Parathyroid adenoma (tissue), 2 donors: ENCODE data around the gene TMEM273.

ENCODE experiments used
- H2AFZ ChIP-seq: fragments of 300-600 bp; sonication (generic); one replicate; pipeline ENCODE4 v1.7.0; 2017; ENCODE audit warnings: antibody characterized with exemption, mild to moderate bottlenecking
- H3K27ac ChIP-seq: fragments of 300-600 bp; sonication (generic); one replicate; pipeline ENCODE4 v1.7.0; 2017
- H3K27me3 ChIP-seq: fragments of 300-600 bp; sonication (generic); one replicate; pipeline ENCODE4 v1.7.0; 2017; ENCODE audit warnings: low read length; ENCODE audit not compliant: control insufficient read depth, insufficient read depth
- H3K36me3 ChIP-seq: fragments of 300-600 bp; sonication (generic); one replicate; pipeline ENCODE4 v1.7.0; 2017; ENCODE audit warnings: low read length; ENCODE audit not compliant: control insufficient read depth, insufficient read depth
- H3K4me1 ChIP-seq: fragments of 300-600 bp; sonication (generic); one replicate; pipeline ENCODE4 v1.7.0; 2017; ENCODE audit warnings: control low read depth
- H3K4me2 ChIP-seq: fragments of 300-600 bp; sonication (generic); one replicate; pipeline ENCODE4 v1.7.0; 2017; ENCODE audit warnings: low read length
- H3K4me3 ChIP-seq: fragments of 300-600 bp; sonication (generic); one replicate; pipeline ENCODE4 v1.7.0; 2017; ENCODE audit warnings: low read depth, low read length
- H3K79me2 ChIP-seq: fragments of 300-600 bp; sonication (generic); one replicate; pipeline ENCODE4 v1.7.0; 2017; ENCODE audit warnings: control low read depth
- H3K9ac ChIP-seq: fragments of 300-600 bp; sonication (generic); one replicate; pipeline ENCODE4 v1.7.0; 2017; ENCODE audit warnings: mild to moderate bottlenecking
- H3K9me3 ChIP-seq: fragments of 300-600 bp; sonication (generic); one replicate; pipeline ENCODE4 v1.7.0; 2017; ENCODE audit warnings: low read length; ENCODE audit not compliant: control insufficient read depth
- CTCF ChIP-seq: fragments of 300-600 bp; sonication (generic); IDR thresholded peaks from one replicate; pipeline ENCODE4 v1.7.0; 2017; ENCODE audit warnings: antibody characterized with exemption, mild to moderate bottlenecking
- donor health status: primary hyperparathyroidism.

Gene TMEM273

GRCh38 chr10:49179699-49180443, 8.3 kb downstream of the TMEM273 start:
- TF ChIP-seq CTCF: no peak
- Histone ChIP-seq H3K4me3 (no peak overlapping the region), H3K9ac (no peak overlapping the region), H3K79me2 (peaks cover 40% of the 10 kb centered on the region), H3K27ac (no peak overlapping the region), H3K27me3 (no peaks in the 10 kb centered on the region), H3K36me3 (no peaks in the 10 kb centered on the region), H3K4me2 (no peak overlapping the region), H3K9me3 (no peaks in the 10 kb centered on the region), H3K4me1 (peaks cover 25% of the 10 kb centered on the region), H2AFZ (no peak overlapping the region)

- Histone ChIP-seq H3K79me2 (peaks cover 46% of the 10 kb centered on the region), H3K36me3 (no peaks in the 10 kb centered on the region), H3K27ac (no peak overlapping the region), H3K9ac (no peak overlapping the region), H3K27me3 (no peaks in the 10 kb centered on the region), H3K4me1 (peaks cover 14% of the 10 kb centered on the region), H3K4me2 (no peak overlapping the region), H2AFZ (no peak overlapping the region), H3K4me3 (no peak overlapping the region), H3K9me3 (no peaks in the 10 kb centered on the region)
- TF ChIP-seq CTCF: no peak
Observed at GRCh38 chr10:49178489-49179471, 9.4 kb downstream of the TMEM273 start.

GRCh38 chr10:49177391-49178355, 10.5 kb downstream of the TMEM273 start:
- Histone ChIP-seq H3K79me2 (peaks cover 50% of the 10 kb centered on the region), H3K4me2 (no peak overlapping the region), H3K36me3 (no peaks in the 10 kb centered on the region), H3K4me3 (no peak overlapping the region), H3K9me3 (no peaks in the 10 kb centered on the region), H2AFZ (no peak overlapping the region), H3K27ac (peak overlapping the region; percentile 33), H3K4me1 (peaks cover 14% of the 10 kb centered on the region), H3K9ac (no peak overlapping the region), H3K27me3 (no peaks in the 10 kb centered on the region)
- no peak for TF ChIP-seq CTCF

- H3K9ac ChIP-seq: no peak overlapping the region
- H3K9me3 ChIP-seq: no peaks in the 10 kb centered on the region
- no peak overlapping the region for H3K4me2 ChIP-seq
- no peak overlapping the region for H2AFZ ChIP-seq
- H3K4me1 ChIP-seq: peaks cover 14% of the 10 kb centered on the region
- H3K27ac ChIP-seq: peak overlapping the region; percentile 33
- H3K79me2 ChIP-seq: peaks cover 49% of the 10 kb centered on the region
- no peaks in the 10 kb centered on the region for H3K36me3 ChIP-seq
- no peak for TF ChIP-seq CTCF
- no peak overlapping the region for H3K4me3 ChIP-seq
- H3K27me3 ChIP-seq: no peaks in the 10 kb centered on the region
Observed at GRCh38 chr10:49176310-49177268, 11.6 kb downstream of the TMEM273 start.
